ENCODE results near the gene FBXO7. TPM values are rescaled to one million over a fixed set of nuclear protein-coding genes. Genes with fewer than 3 reads are reported as not detected.

Gene FBXO7
- total and polyA plus RNA-seq, 2 experiments from 2014 or later, result 38.6 to 68.5 TPM

- Histone ChIP-seq H3K27me3 (ENCODE audit: insufficient read depth) (no peaks in the 10 kb centered on the region), H3K4me2 (no peak overlapping the region), H3K27ac (ENCODE audit: low read depth) (no peak overlapping the region), H3F3A (replicated peaks; ENCODE audit: low read depth) (no peaks in the 10 kb centered on the region), H3K4me3 (no peak overlapping the region), H3K36me3 (ENCODE audit: insufficient read depth) (no peaks in the 10 kb centered on the region), H3K79me2 (replicated peaks; ENCODE audit: insufficient read depth) (no peaks in the 10 kb centered on the region), H4K20me1 (replicated peaks; ENCODE audit: insufficient read depth) (no peaks in the 10 kb centered on the region), H2AFZ (no peak overlapping the region), H3K4me1 (ENCODE audit: insufficient read depth) (no peaks in the 10 kb centered on the region), H3K9me2 (ENCODE audit: insufficient read depth) (no peaks in the 10 kb centered on the region)
- no peaks in the 10 kb centered on the region; the same call in 2 of the 3 replicates for H3K9me3 Mint-ChIP-seq
- no peak for ATAC-seq
- H3K4me1 Mint-ChIP-seq, result no peaks in the 10 kb centered on the region; the same call in 2 of the 3 replicates
- peaks cover 3% of the 10 kb centered on the region for H3K27me3 Mint-ChIP-seq (ENCODE audit: insufficient read depth, low read depth, poor library complexity)
- H3K27ac Mint-ChIP-seq, result no peak overlapping the region
- H3K36me3 Mint-ChIP-seq (ENCODE audit: low read depth), result peaks cover 7% of the 10 kb centered on the region; the same call in 2 of the 3 replicates
- H3K4me3 Mint-ChIP-seq, result no peak overlapping the region
- TF ChIP-seq ZNF114 (CRISPR knock-in tag; IDR thresholded peaks at IDR 0.05) (no peak), JUNB (IDR thresholded peaks at IDR 0.05; ENCODE audit: unreplicated experiment) (no peak), CTCF (conservative IDR thresholded peaks at IDR 0.05; ENCODE audit: low read depth in 2 of 2) (no peak), REST (IDR thresholded peaks at IDR 0.05; ENCODE audit: unreplicated experiment) (no peak), POLR2AphosphoS5 (IDR thresholded peaks at IDR 0.05; ENCODE audit: low read depth) (no peak), NANOG (IDR thresholded peaks at IDR 0.05; ENCODE audit: borderline replicate concordance) (no peak), EZH2 (IDR thresholded peaks at IDR 0.05; ENCODE audit: low read depth, unreplicated experiment) (no peak), CREB1 (CRISPR knock-in tag; IDR thresholded peaks at IDR 0.05; ENCODE audit: low read depth) (no peak), ZNF462 (CRISPR knock-in tag; IDR thresholded peaks at IDR 0.05) (no peak), EZH2phosphoT487 (IDR thresholded peaks at IDR 0.05; ENCODE audit: unreplicated experiment) (no peak), ZNF331 (CRISPR knock-in tag; IDR thresholded peaks at IDR 0.05; ENCODE audit: low read depth) (no peak), ETS1 (IDR thresholded peaks at IDR 0.05) (no peak), STAT1 (IDR thresholded peaks at IDR 0.05; ENCODE audit: unreplicated experiment) (no peak)
- no peak for DNase-seq (ENCODE audit: low spot score)
These were observed 67.6 kb downstream of the FBXO7 start for GRCh38 chr22:32542066-32542676.
